Psoas muscle (tissue), 8 donors: ENCODE measurements around the gene RRAS2. TPM values are rescaled to one million over a fixed set of nuclear protein-coding genes. Genes with fewer than 3 reads are reported as not detected.

Experiments used
- ATAC-seq, 4 donors: fragments of 200-7000 bp; cut with Tn5 transposase; one replicate each; pipeline ENCODE4 v1.9.1; 2020; ENCODE audit warnings: moderate library complexity in 3 of 4, mild to moderate bottlenecking in 2 of 4
- DNase-seq, 2 donors: peaks; one replicate each; pipeline ENCODE4 v3.0.0-alpha.2; 2020
- H3K27ac ChIP-seq: fragments of 200-600 bp; one replicate; pipeline ENCODE4 v1.8.0; 2022
- H3K27me3 ChIP-seq, 3 donors: fragments of 200-600 bp in 1 of 3; one replicate each; pipeline versions ENCODE4 v1.6.1 to v1.8.0; 2013 to 2022; ENCODE audit warnings: low read length in 2 of 3, mild to moderate bottlenecking in 2 of 3, moderate library complexity in 1 of 3; ENCODE audit not compliant: insufficient read depth in 3 of 3
- H3K36me3 ChIP-seq, 2 donors: fragments of 200-600 bp in 1 of 2; one replicate each; pipeline versions ENCODE4 v1.6.1 to v1.8.0; 2013 to 2022; ENCODE audit warnings: low read depth in 1 of 2, mild to moderate bottlenecking in 1 of 2, moderate library complexity in 1 of 2; ENCODE audit not compliant: insufficient read depth in 1 of 2
- H3K4me1 ChIP-seq: fragments of 200-600 bp; one replicate; pipeline ENCODE4 v1.8.0; 2022
- H3K4me3 ChIP-seq: fragments of 200-600 bp; one replicate; pipeline ENCODE4 v1.8.0; 2022; ENCODE audit warnings: mild to moderate bottlenecking
- H3K9me3 ChIP-seq: fragments of 200-600 bp; one replicate; pipeline ENCODE4 v1.8.0; 2022
- WGBS, 3 donors: extraction: QIAGEN DNeasy Blood & Tissue Kit; methylation state at CpG; one replicate each; pipeline versions ENCODE4 v1.1.6 to v1.1.7; 2013; 5-methylcytosine and 5-hydroxymethylcytosine counted together
- intact Hi-C, 2 donors: fragments of 100-400 bp; cut with DNase I; formaldehyde crosslinking; loops; one replicate each; pipeline versions ENCODE4 v1.11.0 to v1.14.2; 2022
- polyA plus RNA-seq, 3 donors: library from polyadenylated mRNA; stranded (reverse); fragments of 200-250 nt; gene quantifications; one replicate each; pipeline ENCODE4 v1.2.3, GENCODE V29; 2013
- total RNA-seq, 4 donors: library from RNA; stranded (reverse); fragmentation: NEBNext Ultra II Directional in 2 of 4; extraction: Animal tissue kit (Norgen Biotek cat#: 25700) in 2 of 4; gene quantifications; one replicate each; pipeline versions ENCODE4 v1.2.1 to v1.2.4, GENCODE V29; 2021 to 2023
- TF ChIP-seq, protein P1 (sequence below): fragments of 200-600 bp; IDR thresholded peaks from one replicate; pipeline ENCODE4 v1.8.0; 2022; ENCODE audit warnings: antibody characterized with exemption
- donor health status: healthy with polysubstance abuse.
- donor health status: DM: no; HTN: no; CAD: no; lungs with moderate emphysema.
- donor health status: Bipolar disorder and iron deficiency.
- donor health status: healthy.
- donor health status: DM: yes; HTN: yes; CAD: no.
- donor health status: DM: no; HTN: no; CAD: no.
- donor health status: DM: no; HTN: no; CAD: no.
- donor health status: DM: yes; HTN: yes; CAD: no.

Gene RRAS2
- total and polyA plus RNA-seq, 7 donors, result 44.3 to 89.8 (median 54.0) TPM

GRCh38 chr11:14308114-14308896, 50.7 kb downstream of the RRAS2 start:
- no peaks in the 10 kb centered on the region for H3K36me3 ChIP-seq
- ATAC-seq (peak; percentile 47 to 73 (median 61)), DNase-seq (no peak)
- H3K27ac ChIP-seq, result no peak overlapping the region
- TF ChIP-seq, protein P1, sequence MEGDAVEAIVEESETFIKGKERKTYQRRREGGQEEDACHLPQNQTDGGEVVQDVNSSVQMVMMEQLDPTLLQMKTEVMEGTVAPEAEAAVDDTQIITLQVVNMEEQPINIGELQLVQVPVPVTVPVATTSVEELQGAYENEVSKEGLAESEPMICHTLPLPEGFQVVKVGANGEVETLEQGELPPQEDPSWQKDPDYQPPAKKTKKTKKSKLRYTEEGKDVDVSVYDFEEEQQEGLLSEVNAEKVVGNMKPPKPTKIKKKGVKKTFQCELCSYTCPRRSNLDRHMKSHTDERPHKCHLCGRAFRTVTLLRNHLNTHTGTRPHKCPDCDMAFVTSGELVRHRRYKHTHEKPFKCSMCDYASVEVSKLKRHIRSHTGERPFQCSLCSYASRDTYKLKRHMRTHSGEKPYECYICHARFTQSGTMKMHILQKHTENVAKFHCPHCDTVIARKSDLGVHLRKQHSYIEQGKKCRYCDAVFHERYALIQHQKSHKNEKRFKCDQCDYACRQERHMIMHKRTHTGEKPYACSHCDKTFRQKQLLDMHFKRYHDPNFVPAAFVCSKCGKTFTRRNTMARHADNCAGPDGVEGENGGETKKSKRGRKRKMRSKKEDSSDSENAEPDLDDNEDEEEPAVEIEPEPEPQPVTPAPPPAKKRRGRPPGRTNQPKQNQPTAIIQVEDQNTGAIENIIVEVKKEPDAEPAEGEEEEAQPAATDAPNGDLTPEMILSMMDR, result peak; percentile 56
- 33 to 41% (median 33%) methylated on average over 5 of the region's 5 CpGs for WGBS, 3 donors
- H3K4me3 ChIP-seq, result no peak overlapping the region
- peaks cover 53% of the 10 kb centered on the region for H3K4me1 ChIP-seq
- no peaks in the 10 kb centered on the region for H3K9me3 ChIP-seq
- no peaks in the 10 kb centered on the region for H3K27me3 ChIP-seq
- intact Hi-C loops, result loop anchor here (5.0 kb wide), 3 partner anchors 39 to 129 kb away; partner anchors contain the start of gene RRAS2 (in 1 of the 2)

DNA sequence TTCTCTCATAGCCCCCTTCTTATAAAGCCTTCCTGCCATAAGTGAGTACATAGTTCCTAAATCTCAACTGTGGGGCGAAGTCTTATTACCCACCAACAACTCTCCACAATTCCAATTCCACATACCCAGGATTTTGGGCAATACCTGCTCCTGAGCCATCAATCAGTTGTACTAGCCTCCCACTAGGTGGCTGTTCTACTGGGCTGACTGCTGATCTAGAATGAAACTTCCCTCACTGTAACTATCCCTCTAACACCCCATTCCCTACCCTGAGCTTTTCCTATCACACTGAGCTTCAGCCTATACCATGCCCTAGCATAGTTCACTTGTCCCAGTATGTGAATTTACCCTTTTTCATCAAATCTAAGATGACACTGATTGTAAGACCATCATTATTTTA, 52.5 kb downstream of the RRAS2 start:
- DNase-seq, result no peak
- no peak for ATAC-seq
- Histone ChIP-seq H3K4me3 (no peak overlapping the region), H3K9me3 (no peaks in the 10 kb centered on the region), H3K27ac (no peak overlapping the region), H3K4me1 (peaks cover 59% of the 10 kb centered on the region), H3K27me3 (no peaks in the 10 kb centered on the region), H3K36me3 (no peaks in the 10 kb centered on the region)
- 95 to 100% (median 97%) methylated on average over 1 of the region's 1 CpG for WGBS, 3 donors
- intact Hi-C loops, result loop anchor here (5.0 kb wide), 3 partner anchors 41 to 131 kb away; partner anchors contain the start of gene RRAS2 (in 1 of the 2)
- TF ChIP-seq, protein P1, result no peak

DNA sequence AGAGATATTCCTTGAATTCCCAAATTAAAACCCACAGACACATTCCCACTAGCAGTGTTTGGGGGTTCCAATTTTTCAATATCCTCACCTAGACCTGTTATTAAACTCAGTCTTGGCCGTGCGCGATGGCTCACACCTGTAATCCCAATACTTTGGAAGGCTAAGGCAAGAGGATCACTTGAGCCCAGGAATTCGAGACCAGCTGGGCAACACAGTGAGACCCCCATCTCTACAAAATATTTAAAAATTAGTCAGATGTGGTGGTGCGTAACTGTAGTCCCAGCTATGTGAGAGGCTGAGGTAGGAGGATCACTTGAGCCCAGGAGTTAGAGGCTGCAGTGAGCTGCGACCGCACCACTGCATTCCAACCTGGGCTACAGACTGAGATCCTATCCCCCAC, 53.3 kb downstream of the RRAS2 start:
- Histone ChIP-seq H3K4me3 (no peak overlapping the region), H3K9me3 (no peaks in the 10 kb centered on the region), H3K27ac (no peak overlapping the region), H3K27me3 (no peaks in the 10 kb centered on the region), H3K4me1 (peaks cover 65% of the 10 kb centered on the region), H3K36me3 (no peaks in the 10 kb centered on the region)
- ATAC-seq, result no peak
- intact Hi-C loops, result loop anchor here (5.0 kb wide), 3 partner anchors 42 to 132 kb away; partner anchors contain the start of gene RRAS2 (in 1 of the 2)
- DNase-seq, result no peak
- TF ChIP-seq, protein P1, result no peak
- 97 to 99% (median 97%) methylated on average over 7 of the region's 7 CpGs for WGBS, 3 donors

- TF ChIP-seq, protein P1, result no peak
Measured at GRCh38 chr11:14304601-14305000, 54.4 kb downstream of the RRAS2 start.

More at GRCh38 chr11:14304601-14305000, 54.4 kb downstream of the RRAS2 start:
- intact Hi-C loops, result loop anchor here in 1 of 2 donors (5.0 kb wide), 1 partner anchor 148 kb away; no protein-coding TSS in a partner anchor
- Histone ChIP-seq H3K4me1 (peaks cover 64% of the 10 kb centered on the region), H3K27ac (peak overlapping the region; percentile 15), H3K27me3 (no peaks in the 10 kb centered on the region), H3K36me3 (no peaks in the 10 kb centered on the region), H3K4me3 (no peak overlapping the region), H3K9me3 (no peaks in the 10 kb centered on the region)
- ATAC-seq (peak; percentile 49 to 69 (median 61)), DNase-seq (no peak)
